Esophagus muscularis mucosa (tissue), 4 donors: ENCODE data around the gene IQGAP2.

ENCODE experiments used
- CTCF ChIP-seq, 3 experiments: fragments of 200-600 bp in 2 of 3; fragments of 450-650 bp in 1 of 3; sonication (generic) in 2 of 3; IDR thresholded peaks; one replicate each; pipeline ENCODE4 v1.5.1; 2017 to 2019; ENCODE audit warnings: antibody characterized with exemption in 3 of 3, mild to moderate bottlenecking in 2 of 3, moderate library complexity in 1 of 3
- EP300 ChIP-seq: sonication (generic); formaldehyde crosslinking; IDR thresholded peaks from one replicate; pipeline ENCODE4 v1.6.1; 2017; ENCODE audit warnings: antibody characterized with exemption
- POLR2A ChIP-seq: fragments of 450-650 bp; IDR thresholded peaks from one replicate; pipeline ENCODE4 v1.6.1; 2017; ENCODE audit warnings: antibody characterized with exemption, moderate library complexity, mild to moderate bottlenecking, low read depth

- TF ChIP-seq CTCF (IDR thresholded peaks at IDR 0.05): no peak
- no peak for TF ChIP-seq POLR2A
- TF ChIP-seq EP300: no peak
Observed at GRCh38 chr5:76638479-76638878, 235.4 kb downstream of the IQGAP2 start.
